ENCODE measurements around the gene PRUNE2.

DNA sequence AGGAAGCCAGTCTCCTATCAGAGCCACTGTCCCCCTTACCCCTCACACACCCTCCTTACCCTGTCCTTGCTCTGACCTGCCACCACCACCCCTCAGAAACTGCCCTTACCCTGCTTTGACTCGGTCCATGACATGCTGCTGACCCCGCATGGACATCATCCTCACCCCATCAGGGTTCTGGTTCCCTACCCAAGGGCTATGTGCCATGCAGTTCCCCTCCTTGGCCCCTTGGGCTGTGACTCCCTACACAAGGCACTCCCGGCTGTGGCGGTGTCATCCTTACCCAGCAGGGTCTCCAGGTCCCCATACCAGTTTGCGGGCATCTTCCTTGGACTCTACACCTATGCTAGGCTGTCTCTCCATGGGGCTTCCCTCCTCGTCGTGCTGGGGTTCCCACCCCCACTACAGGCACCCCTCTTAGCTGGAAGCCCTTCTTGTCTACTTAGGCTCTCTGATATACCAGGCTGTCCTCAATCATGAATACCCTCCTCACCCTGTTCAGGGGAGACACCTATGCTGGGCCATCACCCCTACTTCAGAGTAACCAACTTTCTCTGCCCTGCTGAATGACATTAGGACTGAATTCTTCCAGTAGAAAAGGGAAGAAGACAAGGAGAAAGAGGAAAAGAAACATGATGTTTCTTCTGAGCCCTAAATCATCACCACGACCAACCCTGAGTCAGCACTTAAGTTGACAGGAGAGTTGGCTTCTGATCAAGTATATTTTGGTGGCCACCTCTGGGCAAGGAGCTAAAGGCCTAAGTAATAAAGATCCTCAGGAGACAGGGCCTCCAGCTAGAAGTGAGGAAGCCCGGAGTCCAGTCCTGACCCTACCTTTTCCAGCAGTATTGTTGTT, 331.8 kb downstream of the PRUNE2 start:
- TF ChIP-seq, protein P1, sequence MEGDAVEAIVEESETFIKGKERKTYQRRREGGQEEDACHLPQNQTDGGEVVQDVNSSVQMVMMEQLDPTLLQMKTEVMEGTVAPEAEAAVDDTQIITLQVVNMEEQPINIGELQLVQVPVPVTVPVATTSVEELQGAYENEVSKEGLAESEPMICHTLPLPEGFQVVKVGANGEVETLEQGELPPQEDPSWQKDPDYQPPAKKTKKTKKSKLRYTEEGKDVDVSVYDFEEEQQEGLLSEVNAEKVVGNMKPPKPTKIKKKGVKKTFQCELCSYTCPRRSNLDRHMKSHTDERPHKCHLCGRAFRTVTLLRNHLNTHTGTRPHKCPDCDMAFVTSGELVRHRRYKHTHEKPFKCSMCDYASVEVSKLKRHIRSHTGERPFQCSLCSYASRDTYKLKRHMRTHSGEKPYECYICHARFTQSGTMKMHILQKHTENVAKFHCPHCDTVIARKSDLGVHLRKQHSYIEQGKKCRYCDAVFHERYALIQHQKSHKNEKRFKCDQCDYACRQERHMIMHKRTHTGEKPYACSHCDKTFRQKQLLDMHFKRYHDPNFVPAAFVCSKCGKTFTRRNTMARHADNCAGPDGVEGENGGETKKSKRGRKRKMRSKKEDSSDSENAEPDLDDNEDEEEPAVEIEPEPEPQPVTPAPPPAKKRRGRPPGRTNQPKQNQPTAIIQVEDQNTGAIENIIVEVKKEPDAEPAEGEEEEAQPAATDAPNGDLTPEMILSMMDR (IDR thresholded peaks at IDR 0.05), result no peak
- TF ChIP-seq POLR2A (IDR thresholded peaks at IDR 0.05), result no peak
- TF ChIP-seq POLR2AphosphoS5 (IDR thresholded peaks at IDR 0.05), result no peak

Data from breast epithelium (tissue), 3 donors.